Chondrocyte (in vitro differentiated cells): ENCODE data around the gene ZNF740. TPM values are rescaled to one million over a fixed set of nuclear protein-coding genes. Genes with fewer than 3 reads are reported as not detected.

Source experiments
- DNase-seq: peaks from one replicate; pipeline ENCODE4 v3.0.0; 2021; ENCODE audit warnings: mixed read lengths, low spot score
- H3K27ac Mint-ChIP-seq: one replicate; pipeline ENCODE4 v1.8.0; 2021; ENCODE audit warnings: mild to moderate bottlenecking, moderate library complexity, mixed read lengths; ENCODE audit not compliant: unreplicated experiment
- H3K27me3 Mint-ChIP-seq: 2 replicates; pipeline ENCODE4 v1.8.0; 2021; ENCODE audit warnings: low read depth, mixed read lengths
- H3K36me3 Mint-ChIP-seq: 2 replicates; pipeline ENCODE4 v1.8.0; 2021; ENCODE audit warnings: low read depth, mixed read lengths
- H3K4me1 Mint-ChIP-seq: 2 replicates; pipeline ENCODE4 v1.8.0; 2021; ENCODE audit warnings: low read depth, mild to moderate bottlenecking, mixed read lengths
- H3K4me3 Mint-ChIP-seq: one replicate; pipeline ENCODE4 v1.8.0; 2021; ENCODE audit warnings: mild to moderate bottlenecking, moderate library complexity, mixed read lengths; ENCODE audit not compliant: unreplicated experiment
- H3K9me3 Mint-ChIP-seq: 2 replicates; pipeline ENCODE4 v1.8.0; 2021; ENCODE audit warnings: low read depth, mixed read lengths
- long read RNA-seq: library from polyadenylated mRNA; stranded (forward); transcript quantifications from one replicate; pipeline ENCODE4 v2.0.0, GENCODE V29; 2021
- total RNA-seq: library from RNA; stranded (reverse); gene quantifications from 3 replicates; pipeline ENCODE4 v1.2.1, GENCODE V29; 2021
- TF ChIP-seq, protein P1 (sequence below): fragments of 200-600 bp; sonication (generic); IDR thresholded peaks from 2 replicates; pipeline ENCODE4 v1.5.0; 2021; ENCODE audit warnings: antibody characterized with exemption, mild to moderate bottlenecking, moderate library complexity

ZNF740 gene, protein sequence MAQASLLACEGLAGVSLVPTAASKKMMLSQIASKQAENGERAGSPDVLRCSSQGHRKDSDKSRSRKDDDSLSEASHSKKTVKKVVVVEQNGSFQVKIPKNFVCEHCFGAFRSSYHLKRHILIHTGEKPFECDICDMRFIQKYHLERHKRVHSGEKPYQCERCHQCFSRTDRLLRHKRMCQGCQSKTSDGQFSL
- 27.3 to 36.7 TPM (median 28.0 TPM) in 3 replicates for total RNA-seq
- long read RNA-seq, full-length matches to known transcripts = 2 of 4 reads
- long read RNA-seq, partial matches to known transcripts = 1 of 4 reads
- long read RNA-seq, other reads (novel, unspliced or antisense) = 1 of 4 reads

DNA sequence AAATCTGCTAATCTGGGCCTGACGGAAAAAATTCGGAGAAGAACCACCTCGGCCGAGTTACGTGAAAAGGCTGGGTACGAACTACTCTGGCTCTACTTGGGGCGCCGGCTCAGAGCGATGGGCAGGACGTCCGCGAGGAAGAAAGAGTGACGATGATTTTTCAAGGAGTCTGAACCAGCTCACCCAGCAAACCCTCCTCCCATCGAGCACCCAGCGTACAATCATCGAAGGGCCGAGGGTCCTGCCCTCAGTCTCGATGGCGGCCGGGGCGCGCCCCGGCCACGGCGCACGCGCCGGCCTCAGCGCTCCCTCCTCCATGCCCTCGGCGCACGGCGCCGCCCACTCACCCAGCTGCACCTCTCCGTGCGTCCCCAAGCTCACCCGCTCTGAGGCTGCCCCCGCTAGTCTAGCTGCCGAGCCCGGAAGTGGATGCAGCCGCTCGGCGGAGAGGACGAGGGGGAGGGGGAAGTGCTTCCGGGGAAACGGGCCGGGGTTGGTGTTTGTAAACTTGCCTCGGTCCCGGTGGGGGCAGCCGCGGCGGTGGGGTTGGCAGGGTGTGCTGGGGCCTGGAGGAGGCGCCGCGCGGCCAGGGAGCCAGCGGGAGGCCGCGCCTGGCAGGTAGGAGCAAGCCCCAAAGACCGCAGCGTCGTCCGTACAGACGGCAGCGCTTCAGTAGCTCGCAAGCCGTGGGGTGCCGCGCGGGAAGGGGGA is at the start of gene ZNF740, which contains the start of gene CSAD:
Gene ZNF740 (plus strand): TSS at position 503 of the 711 bp plus-strand sequence. CDS start 1,262 bp downstream, outside the sequence.
Gene CSAD (minus strand): TSS at position 706 of the 711 bp plus-strand sequence. CDS start 7,455 bp downstream, outside the sequence.
- TF ChIP-seq, protein P1, sequence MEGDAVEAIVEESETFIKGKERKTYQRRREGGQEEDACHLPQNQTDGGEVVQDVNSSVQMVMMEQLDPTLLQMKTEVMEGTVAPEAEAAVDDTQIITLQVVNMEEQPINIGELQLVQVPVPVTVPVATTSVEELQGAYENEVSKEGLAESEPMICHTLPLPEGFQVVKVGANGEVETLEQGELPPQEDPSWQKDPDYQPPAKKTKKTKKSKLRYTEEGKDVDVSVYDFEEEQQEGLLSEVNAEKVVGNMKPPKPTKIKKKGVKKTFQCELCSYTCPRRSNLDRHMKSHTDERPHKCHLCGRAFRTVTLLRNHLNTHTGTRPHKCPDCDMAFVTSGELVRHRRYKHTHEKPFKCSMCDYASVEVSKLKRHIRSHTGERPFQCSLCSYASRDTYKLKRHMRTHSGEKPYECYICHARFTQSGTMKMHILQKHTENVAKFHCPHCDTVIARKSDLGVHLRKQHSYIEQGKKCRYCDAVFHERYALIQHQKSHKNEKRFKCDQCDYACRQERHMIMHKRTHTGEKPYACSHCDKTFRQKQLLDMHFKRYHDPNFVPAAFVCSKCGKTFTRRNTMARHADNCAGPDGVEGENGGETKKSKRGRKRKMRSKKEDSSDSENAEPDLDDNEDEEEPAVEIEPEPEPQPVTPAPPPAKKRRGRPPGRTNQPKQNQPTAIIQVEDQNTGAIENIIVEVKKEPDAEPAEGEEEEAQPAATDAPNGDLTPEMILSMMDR = no peak
- H3K9me3 Mint-ChIP-seq = no peaks in the 10 kb centered on the region
- no peaks in the 10 kb centered on the region for H3K27me3 Mint-ChIP-seq
- peak within 1 kb of the TSS; percentile 90 for H3K4me3 Mint-ChIP-seq
- peak within 1 kb of the TSS; percentile 94 for H3K27ac Mint-ChIP-seq
- peaks cover 8% of the 10 kb centered on the region for H3K36me3 Mint-ChIP-seq
- H3K4me1 Mint-ChIP-seq = peaks cover 46% of the 10 kb centered on the region
- peak; percentile 99 for DNase-seq

DNA sequence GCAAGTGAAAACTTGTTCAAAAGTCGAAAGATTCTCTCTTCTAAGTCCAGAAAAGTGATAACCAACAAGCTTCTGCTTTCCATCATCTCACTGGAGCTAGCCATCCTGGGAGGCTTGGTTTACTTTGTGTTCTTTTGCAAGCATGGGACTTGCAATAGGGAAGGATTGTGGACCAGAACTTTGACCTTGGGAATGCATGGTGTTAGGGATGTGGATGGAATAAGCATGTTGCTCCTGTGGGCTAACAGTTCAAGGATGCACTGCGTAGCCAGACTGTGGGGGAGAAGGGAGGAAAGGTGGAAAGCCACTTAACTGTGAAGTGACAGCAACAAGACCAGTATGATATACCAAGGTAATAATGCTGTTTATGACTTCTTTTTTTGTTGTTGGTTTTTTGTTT is 48.7 kb upstream of the ZNF740 start:
- Mint-ChIP-seq H3K27ac (no peak overlapping the region), H3K27me3 (peaks cover 15% of the 10 kb centered on the region), H3K4me1 (no peaks in the 10 kb centered on the region), H3K36me3 (no peaks in the 10 kb centered on the region), H3K9me3 (peaks cover 3% of the 10 kb centered on the region), H3K4me3 (no peak overlapping the region)
- DNase-seq = no peak
- TF ChIP-seq, protein P1 = no peak

GRCh38 chr12:53133722-53134121 is 46.8 kb upstream of the ZNF740 start:
- Mint-ChIP-seq H3K27me3 (peaks cover 9% of the 10 kb centered on the region), H3K36me3 (no peaks in the 10 kb centered on the region), H3K27ac (no peak overlapping the region), H3K4me3 (no peak overlapping the region), H3K4me1 (no peaks in the 10 kb centered on the region), H3K9me3 (peaks cover 9% of the 10 kb centered on the region)
- TF ChIP-seq, protein P1 = no peak
- DNase-seq = no peak

GRCh38 chr12:53143355-53143754 is 37.2 kb upstream of the ZNF740 start:
- H3K9me3 Mint-ChIP-seq = no peaks in the 10 kb centered on the region
- TF ChIP-seq, protein P1 = no peak
- no peaks in the 10 kb centered on the region for H3K36me3 Mint-ChIP-seq
- no peak for DNase-seq
- no peak overlapping the region for H3K4me3 Mint-ChIP-seq
- H3K27ac Mint-ChIP-seq = no peak overlapping the region
- H3K4me1 Mint-ChIP-seq = no peaks in the 10 kb centered on the region
- H3K27me3 Mint-ChIP-seq = peaks cover 2% of the 10 kb centered on the region
